Neutrophil (primary cell): ENCODE data around the gene IQCM.

Source experiments
- H3K27ac ChIP-seq: fragments of 200-600 bp; sonication (generic); 2 replicates; pipeline ENCODE4 v1.5.1; 2016; ENCODE audit warnings: mild to moderate bottlenecking, moderate library complexity
- H3K27me3 ChIP-seq: fragments of 200-600 bp; sonication (generic); 2 replicates; pipeline ENCODE4 v1.6.0; 2016; ENCODE audit warnings: mild to moderate bottlenecking
- H3K36me3 ChIP-seq: fragments of 200-600 bp; sonication (generic); 2 replicates; pipeline ENCODE4 v1.5.1; 2017
- H3K4me1 ChIP-seq, 2 experiments: fragments of 200-600 bp in 1 of 2; sonication (generic) in 1 of 2; 1 replicate in 1 of 2; 2 replicates in 1 of 2; pipeline versions ENCODE4 v1.5.1 to v1.6.1; 2013 to 2016; ENCODE audit warnings: low read depth in 1 of 2, low read length in 1 of 2, mild to moderate bottlenecking in 1 of 2, moderate library complexity in 1 of 2; ENCODE audit not compliant: control insufficient read depth in 1 of 2, insufficient read depth in 1 of 2
- H3K4me3 ChIP-seq, 2 experiments: fragments of 200-600 bp in 1 of 2; sonication (generic) in 1 of 2; 1 replicate in 1 of 2; 2 replicates in 1 of 2; pipeline ENCODE4 v1.5.1; 2013 to 2016; ENCODE audit warnings: low read depth in 1 of 2, low read length in 1 of 2, mild to moderate bottlenecking in 1 of 2, moderate library complexity in 1 of 2
- H3K9me3 ChIP-seq: fragments of 200-600 bp; sonication (generic); 2 replicates; pipeline ENCODE4 v1.5.1; 2016
- CTCF ChIP-seq: fragments of 200-600 bp; sonication (generic); IDR thresholded peaks from 2 replicates; pipeline ENCODE4 v1.5.1; 2016; ENCODE audit warnings: antibody characterized with exemption

The IQCM gene

GRCh38 chr4:149815743-149816142 is at the start of gene IQCM:
IQCM (minus strand) TSS chr4:149815843; CDS start chr4:149742691, 73,152 bp downstream.
- TF ChIP-seq CTCF: no peak
- H3K4me1 ChIP-seq: no peaks in the 10 kb centered on the region
- H3K4me3 ChIP-seq: no peak within 1 kb of the TSS
- no peaks in the 10 kb centered on the region for H3K36me3 ChIP-seq
- no peaks in the 10 kb centered on the region for H3K27me3 ChIP-seq
- no peaks in the 10 kb centered on the region for H3K9me3 ChIP-seq
- no peak within 1 kb of the TSS for H3K27ac ChIP-seq

GRCh38 chr4:149857446-149857845 is 41.8 kb upstream of the IQCM start:
- Histone ChIP-seq H3K4me1 (no peaks in the 10 kb centered on the region), H3K27ac (no peak overlapping the region), H3K9me3 (no peaks in the 10 kb centered on the region), H3K27me3 (no peaks in the 10 kb centered on the region), H3K4me3 (no peak overlapping the region), H3K36me3 (no peaks in the 10 kb centered on the region)
- TF ChIP-seq CTCF: no peak

- Histone ChIP-seq H3K9me3 (no peaks in the 10 kb centered on the region), H3K36me3 (no peaks in the 10 kb centered on the region), H3K27me3 (no peaks in the 10 kb centered on the region), H3K4me3 (no peak overlapping the region), H3K4me1 (no peaks in the 10 kb centered on the region), H3K27ac (no peak overlapping the region)
- TF ChIP-seq CTCF: no peak
Observed at GRCh38 chr4:149845743-149846142, 30.1 kb upstream of the IQCM start.

GRCh38 chr4:149841686-149842085 is 26.0 kb upstream of the IQCM start:
- Histone ChIP-seq H3K9me3 (no peaks in the 10 kb centered on the region), H3K27ac (no peak overlapping the region), H3K36me3 (no peaks in the 10 kb centered on the region), H3K27me3 (no peaks in the 10 kb centered on the region), H3K4me3 (no peak overlapping the region), H3K4me1 (no peaks in the 10 kb centered on the region)
- TF ChIP-seq CTCF: no peak

- Histone ChIP-seq H3K27ac (no peak overlapping the region), H3K36me3 (no peaks in the 10 kb centered on the region), H3K27me3 (no peaks in the 10 kb centered on the region), H3K4me3 (no peak overlapping the region), H3K9me3 (no peaks in the 10 kb centered on the region), H3K4me1 (no peaks in the 10 kb centered on the region)
- TF ChIP-seq CTCF: no peak
Observed at GRCh38 chr4:149838036-149838435, 22.4 kb upstream of the IQCM start.

GRCh38 chr4:149836546-149836945 is 20.9 kb upstream of the IQCM start:
- Histone ChIP-seq H3K4me3 (no peak overlapping the region), H3K27me3 (no peaks in the 10 kb centered on the region), H3K4me1 (no peaks in the 10 kb centered on the region), H3K9me3 (no peaks in the 10 kb centered on the region), H3K27ac (no peak overlapping the region), H3K36me3 (no peaks in the 10 kb centered on the region)
- TF ChIP-seq CTCF: no peak
